GM18951 (cell line): Measurements from ENCODE around the gene PVR.
"Not testable (repeated sequence)": the region's sequence is repeated elsewhere in the genome, so short reads cannot be mapped to it uniquely, and the experiment has no call there.

Experiments used
- POLR2A ChIP-seq: IDR thresholded peaks from 4 replicates; pipeline ENCODE4 v1.6.1; 2011; ENCODE audit warnings: mild to moderate bottlenecking; ENCODE audit not compliant: insufficient read length, insufficient read depth; ENCODE audit errors: extremely low read depth
- in situ Hi-C: fragments of 300-500 bp; cut with MboI; formaldehyde crosslinking; loops from one replicate; pipeline ENCODE4 v1.12.0; 2022; ENCODE audit warnings: low sequenced_read_pairs, mixed read lengths, inconsistent platforms; ENCODE audit not compliant: unreplicated experiment

PVR gene

DNA sequence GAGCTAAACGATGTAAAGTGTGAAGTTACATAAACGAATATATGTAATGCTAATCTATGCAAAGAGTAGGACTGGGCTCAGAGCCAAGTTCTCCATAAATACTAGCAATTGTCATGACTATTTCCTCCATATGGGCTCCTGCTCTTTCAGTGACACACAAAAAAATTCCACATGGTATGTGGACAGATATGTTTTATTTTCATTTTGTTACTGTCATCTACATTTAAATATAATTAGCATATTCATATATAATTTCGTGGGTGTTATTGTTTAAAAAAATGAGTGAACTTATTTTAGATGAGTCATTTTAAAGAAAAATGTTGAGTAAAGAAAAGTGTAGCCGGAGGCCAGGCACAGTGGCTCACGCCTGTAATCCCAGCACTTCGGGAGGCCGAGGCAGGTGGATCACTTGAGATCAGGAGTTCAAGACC lies 35.3 kb upstream of the PVR start:
- in situ Hi-C loops = no loop called here
- TF ChIP-seq POLR2A = no peak

DNA sequence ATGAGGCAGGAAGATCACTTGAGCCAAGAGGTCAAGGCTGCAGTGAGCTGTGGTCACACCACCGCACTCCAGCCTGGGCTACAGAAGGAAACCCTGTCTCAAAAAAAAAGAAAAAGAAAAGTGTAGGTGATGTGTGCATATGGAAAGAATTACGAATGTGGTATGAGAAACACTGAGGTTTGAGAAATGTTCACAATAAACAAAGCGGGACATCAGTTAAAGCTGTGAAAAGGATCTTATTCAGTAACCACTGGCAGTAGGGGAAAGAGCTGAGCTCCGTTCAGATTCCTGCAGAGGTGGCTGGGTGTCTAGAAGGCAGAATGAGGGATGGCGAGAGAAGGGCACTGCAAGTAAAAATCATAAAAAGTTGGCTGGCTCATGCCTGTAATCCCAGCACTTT lies 34.5 kb upstream of the PVR start:
- in situ Hi-C loops = no loop called here
- TF ChIP-seq POLR2A = no peak

DNA sequence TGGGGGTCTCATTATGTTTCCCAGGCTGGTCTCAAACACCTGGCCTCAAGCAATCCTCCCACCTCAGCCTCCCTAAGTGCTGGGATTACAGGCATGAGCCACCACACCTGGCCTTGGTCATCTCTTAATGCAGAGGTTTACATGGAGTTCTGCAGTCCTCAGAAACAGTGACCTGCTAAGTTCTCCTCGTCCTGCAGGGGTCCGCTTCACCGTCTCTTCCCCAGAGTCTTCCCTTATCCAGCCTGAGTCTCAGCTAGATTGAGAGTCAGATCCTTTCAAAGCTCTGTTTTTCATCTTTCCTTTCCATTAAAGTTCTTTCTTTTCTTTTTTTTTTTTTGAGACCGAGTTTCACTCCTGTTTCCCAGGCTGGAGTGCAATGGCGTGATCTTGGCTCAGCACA lies 33.2 kb upstream of the PVR start:
- in situ Hi-C loops = not testable (repeated sequence)

DNA sequence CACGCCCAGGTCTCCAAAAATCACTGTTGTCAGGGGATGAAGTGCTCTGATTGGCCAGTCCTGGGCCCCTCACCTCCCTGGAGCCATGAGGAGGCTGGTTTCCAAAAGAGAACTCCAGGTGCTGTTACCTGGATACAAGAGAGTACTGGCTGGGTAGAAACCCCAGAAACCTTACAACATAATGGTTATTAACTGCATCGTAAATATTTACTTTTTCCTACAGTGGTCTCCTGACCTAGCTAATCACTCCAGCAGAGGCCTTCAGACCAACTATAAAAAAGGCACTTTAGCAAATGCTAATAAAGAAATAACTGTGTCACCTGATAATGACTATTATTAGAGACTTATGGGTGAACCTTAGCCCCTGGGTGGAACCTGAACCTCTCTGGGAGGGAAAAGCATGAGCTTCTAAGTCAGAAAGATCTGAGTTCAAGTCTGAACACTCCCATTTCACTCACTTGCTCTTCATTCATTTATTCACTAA lies 31.9 kb upstream of the PVR start:
- TF ChIP-seq POLR2A = no peak
- in situ Hi-C loops = no loop called here

DNA sequence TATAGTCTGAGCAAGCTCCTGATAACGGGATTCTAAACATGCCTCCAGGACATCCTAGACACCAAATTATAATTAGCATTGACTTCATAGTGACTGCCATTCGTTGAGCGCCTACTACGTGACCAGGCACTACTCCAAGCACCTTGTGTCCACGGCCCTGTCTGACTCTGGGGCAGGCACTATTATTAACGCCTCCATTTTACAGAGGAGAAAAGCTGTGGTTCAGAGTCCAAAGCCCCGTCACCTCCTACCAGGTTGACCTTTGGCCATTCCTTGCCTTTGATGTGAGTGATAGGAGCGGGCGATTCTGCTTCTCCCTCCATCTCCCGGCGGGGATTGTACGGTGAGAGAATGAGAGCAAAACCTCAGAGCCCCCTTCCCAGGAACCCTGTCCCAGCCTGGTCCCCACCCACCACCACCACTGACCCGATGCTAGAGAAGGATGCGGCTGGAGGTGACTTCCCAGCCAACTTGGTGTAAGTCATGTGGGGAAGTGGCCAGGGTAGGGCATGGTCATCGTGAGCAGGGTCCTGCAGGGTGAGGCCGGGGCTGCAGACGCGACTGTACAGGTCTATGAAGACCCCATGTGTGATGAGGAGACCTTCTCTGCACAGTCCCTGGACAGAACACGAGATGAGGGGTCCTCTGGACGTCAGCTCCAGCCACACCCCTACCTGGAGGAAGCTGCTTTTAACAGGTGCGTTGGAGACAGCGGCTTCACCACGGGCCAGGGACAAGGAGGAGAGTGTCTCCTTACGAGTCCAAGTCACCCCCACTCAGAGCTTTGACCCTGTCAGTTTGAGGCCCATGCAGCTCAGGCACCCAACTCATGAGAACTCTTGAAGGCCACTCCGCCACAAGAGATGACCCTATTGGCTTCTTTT lies 30.2 kb upstream of the PVR start, which contains the start of gene IGSF23:
Gene IGSF23 (plus strand): TSS at position 269 of the 884 bp plus-strand sequence. CDS start 83 bp downstream, at position 352.
- in situ Hi-C loops = no loop called here
- no peak for TF ChIP-seq POLR2A

DNA sequence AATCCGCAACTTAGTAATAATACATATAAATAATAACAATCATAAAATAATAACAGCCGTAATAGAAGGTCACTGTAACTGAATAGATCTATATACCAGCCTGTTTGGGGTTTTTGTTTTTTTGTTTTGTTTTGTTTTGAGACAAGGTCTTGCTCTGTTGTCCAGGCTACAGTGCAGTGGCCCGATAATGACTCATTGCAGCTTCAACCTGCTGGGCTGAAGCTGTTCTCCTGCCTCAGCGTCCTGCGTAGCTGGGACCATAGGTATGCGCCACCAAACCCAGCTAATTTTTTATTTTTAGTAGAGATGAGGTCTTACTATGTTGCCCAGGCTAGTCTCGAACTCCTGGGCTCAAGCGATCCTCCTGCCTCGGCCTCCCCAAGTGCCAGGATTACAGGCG lies 29.4 kb upstream of the PVR start:
- in situ Hi-C loops = no loop called here
- TF ChIP-seq POLR2A = no peak

DNA sequence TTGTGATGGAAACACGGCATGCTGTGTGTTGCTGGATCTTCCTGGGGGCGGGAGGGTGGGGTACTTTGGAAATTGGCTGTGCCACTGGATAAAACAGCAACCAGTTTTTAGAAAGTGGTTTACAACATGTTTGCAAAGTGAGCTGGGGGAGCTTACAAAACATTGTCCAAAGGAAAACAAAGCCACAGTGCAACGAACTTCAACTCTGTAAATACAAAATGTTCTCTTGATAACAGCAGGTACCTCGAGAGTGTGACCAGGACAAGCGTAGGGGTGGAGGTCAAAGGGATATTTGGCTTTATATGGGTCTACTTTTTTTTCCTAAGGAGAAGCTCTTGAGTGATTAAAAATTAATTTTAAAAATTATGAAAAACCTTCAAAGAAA lies 27.9 kb upstream of the PVR start:
- no peak for TF ChIP-seq POLR2A
- in situ Hi-C loops = no loop called here

DNA sequence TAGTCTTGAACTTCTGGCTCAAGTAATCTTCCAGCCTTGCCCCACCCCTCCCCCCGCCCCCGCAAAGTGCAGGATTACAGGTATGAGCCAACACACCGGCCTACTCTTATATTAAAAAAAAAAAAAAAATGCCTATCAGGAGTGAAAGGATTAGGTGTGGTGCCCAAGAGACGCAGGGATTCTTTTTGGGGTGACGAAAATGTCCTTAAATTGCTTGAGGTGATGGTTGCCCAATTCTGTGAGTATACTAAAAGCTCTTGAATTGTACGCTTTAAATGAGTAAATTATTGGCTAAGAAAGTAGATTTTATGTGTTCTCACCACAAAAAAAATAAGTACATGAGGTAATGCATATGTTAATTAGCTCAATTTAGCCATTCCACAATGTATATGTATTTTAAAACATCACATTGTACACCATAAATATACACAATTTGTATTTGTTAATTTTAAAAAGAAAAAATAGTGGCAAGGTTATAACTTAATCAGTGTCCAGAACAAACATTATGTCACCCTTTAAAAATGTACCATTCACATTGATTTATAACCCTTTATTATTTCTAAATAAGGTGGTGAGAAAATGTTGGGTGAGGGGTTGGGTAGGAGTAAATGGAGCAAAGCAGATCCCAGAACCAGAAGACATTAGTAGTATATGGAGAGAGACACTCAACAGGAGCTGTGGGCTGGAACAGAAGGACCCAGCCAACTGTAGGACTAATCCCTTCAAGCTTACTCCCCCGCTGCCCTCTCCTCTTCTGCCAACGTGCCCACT lies 26.4 kb upstream of the PVR start:
- in situ Hi-C loops = no loop called here
- TF ChIP-seq POLR2A = no peak

DNA sequence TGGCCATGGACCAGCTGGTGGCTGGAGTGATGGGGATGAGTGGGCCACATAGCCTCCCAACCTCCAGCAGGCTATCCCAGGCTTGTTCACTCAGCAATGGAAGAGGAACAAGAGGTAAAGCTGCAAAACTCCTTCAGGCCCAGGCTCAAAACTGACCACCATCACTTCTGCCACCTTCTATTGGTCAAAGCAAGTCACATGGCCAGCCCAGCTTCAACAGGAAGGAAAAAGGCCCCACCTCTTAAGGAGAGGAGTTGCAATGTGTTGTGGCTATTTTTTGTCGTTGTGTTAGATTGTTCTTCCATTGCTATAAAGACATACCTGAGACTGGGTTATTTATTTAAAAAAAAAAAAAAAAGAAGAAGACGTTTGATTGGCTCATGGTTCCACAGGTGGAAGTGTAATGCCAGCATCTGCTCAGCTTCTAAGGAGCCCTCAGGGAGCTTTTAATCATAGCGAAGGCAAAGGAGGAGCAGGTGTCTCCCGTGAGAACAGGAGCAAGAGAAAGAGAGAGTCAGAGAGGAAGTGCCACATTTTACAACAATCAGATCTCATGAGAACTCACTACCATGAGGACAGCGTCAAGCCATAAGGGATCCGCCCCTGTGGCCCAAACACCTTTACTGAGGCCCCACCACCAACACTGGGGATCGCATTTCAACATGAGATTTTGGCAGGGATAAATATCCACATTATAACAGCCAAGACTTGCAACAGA lies 24.9 kb upstream of the PVR start:
- in situ Hi-C loops = no loop called here
- TF ChIP-seq POLR2A = no peak

DNA sequence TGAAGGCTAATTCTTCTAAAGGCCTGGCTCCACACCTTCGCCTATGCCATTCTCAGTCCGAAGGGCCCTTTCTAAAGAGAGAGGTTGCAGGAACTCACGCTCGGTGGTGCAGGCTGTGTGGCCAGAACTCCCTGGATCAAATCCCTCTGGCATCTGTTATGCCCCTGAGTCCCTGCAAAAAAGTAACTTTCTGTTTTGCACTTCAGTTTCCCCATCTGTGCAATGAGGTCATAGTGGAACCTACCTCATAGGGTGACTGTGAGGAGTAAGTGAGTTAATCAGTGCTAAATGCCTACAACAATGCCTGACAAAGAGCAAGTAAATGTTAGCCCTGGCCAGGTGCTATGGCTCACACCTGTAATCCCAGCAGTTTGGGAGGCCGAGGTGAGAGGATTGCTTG lies 23.0 kb upstream of the PVR start:
- TF ChIP-seq POLR2A = no peak
- in situ Hi-C loops = no loop called here

DNA sequence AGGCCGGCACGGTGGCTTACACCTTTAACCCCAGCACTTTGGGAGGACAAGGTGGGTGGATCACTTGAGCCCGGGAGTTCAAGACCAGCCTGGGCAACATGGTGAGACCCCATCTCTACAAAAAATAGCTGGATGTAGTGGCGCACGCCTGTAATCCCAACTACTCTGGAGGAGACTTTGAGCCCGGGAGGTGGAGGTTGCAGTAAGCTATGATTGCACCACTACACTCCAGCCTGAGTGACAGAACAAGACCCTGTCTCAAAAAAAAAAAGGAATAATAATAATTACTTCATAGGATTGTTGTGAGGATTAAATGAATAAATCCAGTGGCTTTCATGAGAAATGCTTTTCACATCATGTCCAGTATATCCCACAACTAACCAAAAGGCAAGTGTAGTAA lies 22.3 kb upstream of the PVR start:
- in situ Hi-C loops = no loop called here
- no peak for TF ChIP-seq POLR2A

DNA sequence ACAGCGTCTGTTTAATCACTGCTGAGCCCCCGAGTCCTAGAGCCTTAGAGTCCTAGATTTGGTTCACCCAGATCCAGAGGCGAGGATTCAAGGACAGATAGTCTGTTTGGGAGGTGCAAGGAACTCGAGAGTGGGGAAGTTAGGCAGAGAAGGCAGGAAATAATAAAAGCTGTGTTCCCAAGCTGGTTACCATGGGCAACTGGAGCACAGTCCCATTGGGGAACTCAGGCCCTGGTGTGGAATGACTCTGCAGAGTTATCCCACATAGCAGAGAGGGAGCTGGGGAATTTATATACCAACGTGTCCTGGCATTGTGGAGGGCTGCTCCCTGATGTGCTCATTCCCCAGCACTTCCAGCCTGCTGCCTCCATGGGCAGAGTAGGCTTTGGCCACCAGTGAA lies 20.6 kb upstream of the PVR start:
- in situ Hi-C loops = no loop called here
- no peak for TF ChIP-seq POLR2A

DNA sequence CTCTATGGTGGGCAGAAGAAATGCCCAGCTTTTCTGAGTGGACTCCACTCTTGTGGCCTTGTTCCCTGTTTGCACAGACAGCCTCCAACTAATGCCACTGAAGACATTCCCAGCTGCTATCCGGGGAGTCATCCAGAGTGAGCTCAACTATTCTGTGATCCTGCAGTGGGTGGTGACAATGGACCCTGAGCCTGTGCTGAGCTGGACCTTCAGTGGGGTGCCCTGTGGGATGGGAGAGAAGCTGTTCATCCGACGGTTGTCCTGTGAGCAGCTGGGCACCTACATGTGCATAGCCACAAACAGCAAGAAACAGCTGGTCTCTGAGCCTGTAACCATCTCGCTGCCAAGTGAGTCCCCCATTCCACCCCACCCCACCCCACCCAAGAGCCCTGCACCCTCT lies 20.1 kb upstream of the PVR start:
- no peak for TF ChIP-seq POLR2A
- in situ Hi-C loops = no loop called here
